Measurements from ENCODE around the gene SNCA.

The SNCA gene

DNA sequence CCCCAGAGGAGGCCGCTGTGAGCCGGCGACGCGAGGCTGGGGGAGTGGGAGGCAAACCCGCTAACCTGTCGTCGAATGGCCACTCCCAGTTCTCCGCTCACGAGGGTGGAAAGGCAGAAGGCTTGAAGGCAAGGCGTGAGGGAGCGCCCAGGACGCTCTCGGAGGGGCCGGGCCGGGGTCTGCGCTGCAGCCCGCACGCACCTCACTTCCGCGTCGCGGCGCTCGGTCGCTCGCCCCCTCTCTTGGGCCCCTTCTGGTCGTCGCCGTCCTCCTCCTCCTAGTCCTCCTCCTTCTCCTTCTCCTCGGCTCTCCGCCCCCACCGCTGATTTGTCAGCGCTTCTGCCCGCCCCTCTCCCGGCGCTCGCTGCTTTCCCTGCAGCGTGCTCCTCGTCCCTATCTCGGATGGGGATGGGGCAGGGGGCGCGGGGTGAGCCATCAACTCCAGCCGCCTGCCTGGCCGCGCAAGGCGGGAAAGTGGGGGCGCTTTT is at the start of gene SNCA:
SNCA (minus strand) TSS at position 265 of the 488 bp plus-strand sequence. CDS start 1,494 bp downstream, outside the sequence.
- TF ChIP-seq, protein P1, sequence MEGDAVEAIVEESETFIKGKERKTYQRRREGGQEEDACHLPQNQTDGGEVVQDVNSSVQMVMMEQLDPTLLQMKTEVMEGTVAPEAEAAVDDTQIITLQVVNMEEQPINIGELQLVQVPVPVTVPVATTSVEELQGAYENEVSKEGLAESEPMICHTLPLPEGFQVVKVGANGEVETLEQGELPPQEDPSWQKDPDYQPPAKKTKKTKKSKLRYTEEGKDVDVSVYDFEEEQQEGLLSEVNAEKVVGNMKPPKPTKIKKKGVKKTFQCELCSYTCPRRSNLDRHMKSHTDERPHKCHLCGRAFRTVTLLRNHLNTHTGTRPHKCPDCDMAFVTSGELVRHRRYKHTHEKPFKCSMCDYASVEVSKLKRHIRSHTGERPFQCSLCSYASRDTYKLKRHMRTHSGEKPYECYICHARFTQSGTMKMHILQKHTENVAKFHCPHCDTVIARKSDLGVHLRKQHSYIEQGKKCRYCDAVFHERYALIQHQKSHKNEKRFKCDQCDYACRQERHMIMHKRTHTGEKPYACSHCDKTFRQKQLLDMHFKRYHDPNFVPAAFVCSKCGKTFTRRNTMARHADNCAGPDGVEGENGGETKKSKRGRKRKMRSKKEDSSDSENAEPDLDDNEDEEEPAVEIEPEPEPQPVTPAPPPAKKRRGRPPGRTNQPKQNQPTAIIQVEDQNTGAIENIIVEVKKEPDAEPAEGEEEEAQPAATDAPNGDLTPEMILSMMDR (IDR thresholded peaks at IDR 0.05; ENCODE audit: low read depth, low read length, missing control alignments) = no peak
- DNase-seq (ENCODE audit: low read depth) = no peak
- in situ Hi-C loops (cut with HindIII; ENCODE audit: low sequenced_read_pairs) = no loop called here
- H3K4me3 ChIP-seq (ENCODE audit: low read depth, low read length) = peak within 1 kb of the TSS; percentile 70

DNA sequence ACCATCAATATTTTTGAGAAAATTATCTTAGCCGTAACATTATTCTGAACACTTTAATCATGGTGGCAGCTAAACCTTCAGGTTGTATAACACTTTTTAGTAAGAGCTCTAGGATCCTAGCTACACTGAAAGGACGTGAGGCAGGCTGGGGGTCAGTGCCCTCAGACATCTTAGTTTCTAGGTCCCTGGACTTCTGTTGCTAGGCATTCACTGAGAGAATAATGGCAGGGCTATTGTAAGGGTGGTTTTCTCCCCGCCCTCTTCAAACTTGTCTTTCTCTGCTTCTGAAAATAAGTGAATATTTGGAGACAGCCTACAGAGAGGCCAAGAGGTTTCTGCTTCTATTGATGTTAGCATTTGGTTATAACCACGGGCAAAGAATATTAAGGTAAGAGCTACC is 42.3 kb upstream of the SNCA start:
- in situ Hi-C loops (cut with HindIII; ENCODE audit: low sequenced_read_pairs) = no loop called here
- no peak for DNase-seq (ENCODE audit: low read depth)
- TF ChIP-seq, protein P1 (IDR thresholded peaks at IDR 0.05; ENCODE audit: low read depth, low read length, missing control alignments) = no peak
- H3K4me3 ChIP-seq (ENCODE audit: low read depth, low read length) = no peak overlapping the region

DNA sequence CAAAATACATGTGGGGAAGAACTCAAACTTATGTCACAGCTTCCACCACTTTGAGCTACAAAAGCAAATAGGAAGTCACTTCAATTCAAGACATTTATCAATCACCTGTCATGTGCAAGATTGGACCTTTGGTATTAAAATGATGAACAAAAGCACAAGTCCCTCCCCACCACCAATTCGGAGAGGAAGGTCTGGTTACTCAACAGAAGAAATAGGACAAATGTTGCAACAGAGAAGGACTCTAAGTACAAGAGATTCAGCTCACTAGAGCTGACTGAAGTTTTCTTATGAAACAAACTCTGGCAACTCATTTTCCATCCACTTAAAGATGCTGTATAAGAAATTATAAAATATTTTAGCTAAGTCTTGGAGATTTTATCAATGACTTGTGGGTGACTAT is 41.6 kb upstream of the SNCA start:
- DNase-seq (ENCODE audit: low read depth) = no peak
- no peak overlapping the region for H3K4me3 ChIP-seq (ENCODE audit: low read depth, low read length)
- in situ Hi-C loops (cut with HindIII; ENCODE audit: low sequenced_read_pairs) = no loop called here
- TF ChIP-seq, protein P1 (IDR thresholded peaks at IDR 0.05; ENCODE audit: low read depth, low read length, missing control alignments) = no peak

DNA sequence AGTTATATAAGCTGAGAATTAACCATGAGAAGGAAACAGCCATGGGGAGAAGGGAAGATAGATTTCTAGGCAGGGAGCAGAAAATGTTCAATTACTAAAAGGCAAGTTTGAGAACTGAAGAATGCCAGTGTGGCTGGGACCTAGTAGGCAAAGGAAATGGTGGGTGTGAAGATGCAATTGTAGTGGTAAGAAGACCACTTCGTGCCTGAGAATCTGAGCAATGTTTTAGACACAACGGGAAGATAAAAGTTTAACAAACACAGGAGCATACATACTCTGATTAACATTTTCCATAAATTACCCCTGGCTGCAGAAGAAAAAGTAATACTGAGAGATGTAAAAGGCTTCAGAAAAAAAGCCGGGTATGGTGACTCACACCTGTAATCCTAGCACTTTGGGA is 39.6 kb upstream of the SNCA start:
- TF ChIP-seq, protein P1 (IDR thresholded peaks at IDR 0.05; ENCODE audit: low read depth, low read length, missing control alignments) = no peak
- no peak for DNase-seq (ENCODE audit: low read depth)
- in situ Hi-C loops (cut with HindIII; ENCODE audit: low sequenced_read_pairs) = no loop called here
- no peak overlapping the region for H3K4me3 ChIP-seq (ENCODE audit: low read depth, low read length)

DNA sequence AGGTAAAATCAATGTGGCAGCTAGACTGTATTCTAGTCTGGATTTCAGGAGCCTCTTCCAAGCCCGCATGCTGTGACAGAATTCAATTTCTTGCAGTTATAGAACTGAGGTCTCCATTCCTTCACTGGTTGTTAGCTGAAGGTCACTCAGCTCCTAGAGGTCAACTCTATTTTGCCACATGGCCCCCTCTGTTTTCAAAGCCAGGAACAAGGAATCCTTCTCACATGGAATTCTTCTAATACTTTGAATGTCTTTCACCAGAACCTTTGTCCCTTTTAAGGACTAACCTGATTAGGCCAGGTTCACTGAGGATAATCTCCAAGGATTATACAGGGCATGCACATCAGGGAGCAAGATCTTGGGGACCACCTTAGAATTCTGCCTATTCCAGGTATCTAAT is 34.2 kb upstream of the SNCA start:
- H3K4me3 ChIP-seq (ENCODE audit: low read depth, low read length) = no peak overlapping the region
- in situ Hi-C loops (cut with HindIII; ENCODE audit: low sequenced_read_pairs) = loop anchor here (25.0 kb wide), 1 partner anchor 209 kb away; no protein-coding TSS in a partner anchor
- TF ChIP-seq, protein P1 (IDR thresholded peaks at IDR 0.05; ENCODE audit: low read depth, low read length, missing control alignments) = no peak

DNA sequence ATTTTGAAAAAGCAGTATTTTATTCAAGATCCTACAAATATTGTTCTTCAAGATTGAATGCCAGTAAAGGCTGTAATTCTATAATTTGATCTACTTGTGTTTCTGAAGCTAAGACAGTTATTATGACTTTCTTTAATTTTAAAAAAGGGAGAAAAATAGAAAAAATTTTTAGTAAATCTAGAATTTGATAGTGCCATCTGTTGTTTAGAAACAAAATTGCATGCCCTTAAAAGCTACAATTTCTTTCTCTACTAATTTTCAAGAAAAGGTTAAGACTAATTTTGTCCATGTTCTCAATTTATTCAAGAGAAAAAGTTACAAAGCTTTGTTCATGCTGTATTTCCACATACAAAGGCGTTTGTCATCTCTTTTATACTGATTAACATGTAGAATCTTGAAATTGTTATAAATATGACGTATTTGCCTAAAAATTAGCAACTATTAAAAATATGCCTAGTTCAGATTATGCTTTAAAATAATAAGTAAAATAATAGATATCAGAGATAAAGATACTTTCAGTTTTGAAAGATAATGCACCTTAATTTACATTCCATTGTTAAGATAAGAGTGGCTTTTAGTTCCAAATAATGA is 32.1 kb upstream of the SNCA start:
- TF ChIP-seq, protein P1 (IDR thresholded peaks at IDR 0.05; ENCODE audit: low read depth, low read length, missing control alignments) = peak; percentile 15
- in situ Hi-C loops (cut with HindIII; ENCODE audit: low sequenced_read_pairs) = loop anchor here (25.0 kb wide), 1 partner anchor 207 kb away; no protein-coding TSS in a partner anchor
- H3K4me3 ChIP-seq (ENCODE audit: low read depth, low read length) = no peak overlapping the region
- peak; percentile 1 for DNase-seq (ENCODE audit: low read depth)

More for the DNA sequence above, 34.2 kb upstream of the SNCA start:
- DNase-seq (ENCODE audit: low read depth) = no peak

Measured in astrocyte of the cerebellum (primary cell).